ENCODE data around the gene USB1. TPM values are rescaled to one million over a fixed set of nuclear protein-coding genes. Genes with fewer than 3 reads are reported as not detected.

The USB1 gene
- polyA plus RNA-seq, 4 donors = 19.9 to 26.5 (median 24.0) TPM

GRCh38 chr16:58053682-58054005 lies 52.4 kb downstream of the USB1 start:
- Histone ChIP-seq H3K36me3 (ENCODE audit: control insufficient read depth in 3 of 3, insufficient read depth in 2 of 3, low read depth in 1 of 3, low read length in 3 of 3) (no peaks in the 10 kb centered on the region), H3K27ac (ENCODE audit: low read depth in 1 of 3, low read length in 2 of 3) (no peak overlapping the region), H3K4me3 (ENCODE audit: low read depth in 1 of 3, low read length in 3 of 3) (no peak overlapping the region), H3K9me3 (ENCODE audit: control insufficient read depth in 2 of 2, insufficient read depth in 1 of 2, low read depth in 1 of 2, low read length in 1 of 2) (no peaks in the 10 kb centered on the region), H3K4me1 (ENCODE audit: control insufficient read depth in 3 of 3, insufficient read depth in 2 of 3, low read depth in 1 of 3, low read length in 2 of 3) (no peaks in the 10 kb centered on the region), H3K27me3 (ENCODE audit: control insufficient read depth in 3 of 3, insufficient read depth in 3 of 3, low read length in 3 of 3) (no peaks in the 10 kb centered on the region)
- FAIRE-seq (no peak), DNase-seq (no peak)
- 90 to 92% (median 92%) methylated on average over 5 of the region's 5 CpGs for WGBS, 3 donors

- Histone ChIP-seq H3K27me3 (ENCODE audit: control insufficient read depth in 3 of 3, insufficient read depth in 3 of 3, low read length in 3 of 3) (no peaks in the 10 kb centered on the region), H3K9me3 (ENCODE audit: control insufficient read depth in 2 of 2, insufficient read depth in 1 of 2, low read depth in 1 of 2, low read length in 1 of 2) (no peaks in the 10 kb centered on the region), H3K27ac (ENCODE audit: low read depth in 1 of 3, low read length in 2 of 3) (no peak overlapping the region), H3K4me1 (ENCODE audit: control insufficient read depth in 3 of 3, insufficient read depth in 2 of 3, low read depth in 1 of 3, low read length in 2 of 3) (no peaks in the 10 kb centered on the region), H3K36me3 (ENCODE audit: control insufficient read depth in 3 of 3, insufficient read depth in 2 of 3, low read depth in 1 of 3, low read length in 3 of 3) (no peaks in the 10 kb centered on the region), H3K4me3 (ENCODE audit: low read depth in 1 of 3, low read length in 3 of 3) (no peak overlapping the region)
- WGBS, 3 donors = 64 to 82% (median 71%) methylated on average over 10 of the region's 10 CpGs
- FAIRE-seq = no peak
- DNase-seq = no peak
Observed at GRCh38 chr16:58054289-58054688, 53.1 kb downstream of the USB1 start.

GRCh38 chr16:58056580-58056979 lies 55.4 kb downstream of the USB1 start:
- H3K4me3 ChIP-seq (ENCODE audit: low read depth in 1 of 3, low read length in 3 of 3) = no peak overlapping the region
- FAIRE-seq (no peak), DNase-seq (no peak)
- WGBS, 3 donors = 76 to 77% (median 76%) methylated on average over 5 of the region's 5 CpGs
- H3K27me3 ChIP-seq (ENCODE audit: control insufficient read depth in 3 of 3, insufficient read depth in 3 of 3, low read length in 3 of 3) = no peaks in the 10 kb centered on the region
- no peaks in the 10 kb centered on the region for H3K9me3 ChIP-seq (ENCODE audit: control insufficient read depth in 2 of 2, insufficient read depth in 1 of 2, low read depth in 1 of 2, low read length in 1 of 2)
- no peaks in the 10 kb centered on the region for H3K4me1 ChIP-seq (ENCODE audit: control insufficient read depth in 3 of 3, insufficient read depth in 2 of 3, low read depth in 1 of 3, low read length in 2 of 3)
- no peaks in the 10 kb centered on the region for H3K36me3 ChIP-seq (ENCODE audit: control insufficient read depth in 3 of 3, insufficient read depth in 2 of 3, low read depth in 1 of 3, low read length in 3 of 3)
- no peak overlapping the region for H3K27ac ChIP-seq (ENCODE audit: low read depth in 1 of 3, low read length in 2 of 3)

- no peaks in the 10 kb centered on the region for H3K36me3 ChIP-seq (ENCODE audit: control insufficient read depth in 3 of 3, insufficient read depth in 2 of 3, low read depth in 1 of 3, low read length in 3 of 3)
- H3K27ac ChIP-seq (ENCODE audit: low read depth in 1 of 3, low read length in 2 of 3) = no peak overlapping the region
- no peaks in the 10 kb centered on the region for H3K9me3 ChIP-seq (ENCODE audit: control insufficient read depth in 2 of 2, insufficient read depth in 1 of 2, low read depth in 1 of 2, low read length in 1 of 2)
- no peak for FAIRE-seq
- H3K27me3 ChIP-seq (ENCODE audit: control insufficient read depth in 3 of 3, insufficient read depth in 3 of 3, low read length in 3 of 3) = no peaks in the 10 kb centered on the region
- H3K4me3 ChIP-seq (ENCODE audit: low read depth in 1 of 3, low read length in 3 of 3) = no peak overlapping the region
- no peaks in the 10 kb centered on the region for H3K4me1 ChIP-seq (ENCODE audit: control insufficient read depth in 3 of 3, insufficient read depth in 2 of 3, low read depth in 1 of 3, low read length in 2 of 3)
- DNase-seq = no peak
- WGBS, 3 donors = 63 to 70% (median 64%) methylated on average over 5 of the region's 5 CpGs
Observed at GRCh38 chr16:58057121-58057520, 55.9 kb downstream of the USB1 start.

GRCh38 chr16:58057784-58058183 lies 56.6 kb downstream of the USB1 start:
- DNase-seq = no peak
- WGBS, 3 donors = 65 to 77% (median 66%) methylated on average over 3 of the region's 3 CpGs
- Histone ChIP-seq H3K27ac (ENCODE audit: low read depth in 1 of 3, low read length in 2 of 3) (no peak overlapping the region), H3K9me3 (ENCODE audit: control insufficient read depth in 2 of 2, insufficient read depth in 1 of 2, low read depth in 1 of 2, low read length in 1 of 2) (no peaks in the 10 kb centered on the region), H3K36me3 (ENCODE audit: control insufficient read depth in 3 of 3, insufficient read depth in 2 of 3, low read depth in 1 of 3, low read length in 3 of 3) (no peaks in the 10 kb centered on the region), H3K4me1 (ENCODE audit: control insufficient read depth in 3 of 3, insufficient read depth in 2 of 3, low read depth in 1 of 3, low read length in 2 of 3) (no peaks in the 10 kb centered on the region), H3K4me3 (ENCODE audit: low read depth in 1 of 3, low read length in 3 of 3) (no peak overlapping the region), H3K27me3 (ENCODE audit: control insufficient read depth in 3 of 3, insufficient read depth in 3 of 3, low read length in 3 of 3) (no peaks in the 10 kb centered on the region)
- no peak for FAIRE-seq

GRCh38 chr16:58062821-58063220 lies 61.6 kb downstream of the USB1 start:
- WGBS, 3 donors = 81 to 87% (median 82%) methylated on average over 4 of the region's 4 CpGs
- no peak for DNase-seq
- Histone ChIP-seq H3K9me3 (ENCODE audit: control insufficient read depth in 2 of 2, insufficient read depth in 1 of 2, low read depth in 1 of 2, low read length in 1 of 2) (no peaks in the 10 kb centered on the region), H3K4me1 (ENCODE audit: control insufficient read depth in 3 of 3, insufficient read depth in 2 of 3, low read depth in 1 of 3, low read length in 2 of 3) (no peaks in the 10 kb centered on the region), H3K27me3 (ENCODE audit: control insufficient read depth in 3 of 3, insufficient read depth in 3 of 3, low read length in 3 of 3) (no peaks in the 10 kb centered on the region), H3K4me3 (ENCODE audit: low read depth in 1 of 3, low read length in 3 of 3) (no peak overlapping the region), H3K27ac (ENCODE audit: low read depth in 1 of 3, low read length in 2 of 3) (no peak overlapping the region), H3K36me3 (ENCODE audit: control insufficient read depth in 3 of 3, insufficient read depth in 2 of 3, low read depth in 1 of 3, low read length in 3 of 3) (no peaks in the 10 kb centered on the region)
- FAIRE-seq = no peak

GRCh38 chr16:58063377-58064076 lies 62.3 kb downstream of the USB1 start:
- no peak for FAIRE-seq
- WGBS, 3 donors = 55 to 80% (median 65%) methylated on average over 8 of the region's 8 CpGs

GRCh38 chr16:58070585-58070984 lies 69.4 kb downstream of the USB1 start:
- no peaks in the 10 kb centered on the region for H3K9me3 ChIP-seq (ENCODE audit: control insufficient read depth in 2 of 2, insufficient read depth in 1 of 2, low read depth in 1 of 2, low read length in 1 of 2)
- H3K27ac ChIP-seq (ENCODE audit: low read depth in 1 of 3, low read length in 2 of 3) = no peak overlapping the region
- H3K4me1 ChIP-seq (ENCODE audit: control insufficient read depth in 3 of 3, insufficient read depth in 2 of 3, low read depth in 1 of 3, low read length in 2 of 3) = no peaks in the 10 kb centered on the region
- H3K36me3 ChIP-seq (ENCODE audit: control insufficient read depth in 3 of 3, insufficient read depth in 2 of 3, low read depth in 1 of 3, low read length in 3 of 3) = no peaks in the 10 kb centered on the region
- 95 to 100% (median 98%) methylated on average over 4 of the region's 4 CpGs for WGBS, 3 donors
- no peaks in the 10 kb centered on the region for H3K27me3 ChIP-seq (ENCODE audit: control insufficient read depth in 3 of 3, insufficient read depth in 3 of 3, low read length in 3 of 3)
- FAIRE-seq (no peak), DNase-seq (no peak)
- H3K4me3 ChIP-seq (ENCODE audit: low read depth in 1 of 3, low read length in 3 of 3) = no peak overlapping the region

More at GRCh38 chr16:58063377-58064076, 62.3 kb downstream of the USB1 start:
- DNase-seq = no peak
- Histone ChIP-seq H3K9me3 (ENCODE audit: control insufficient read depth in 2 of 2, insufficient read depth in 1 of 2, low read depth in 1 of 2, low read length in 1 of 2) (no peaks in the 10 kb centered on the region), H3K4me1 (ENCODE audit: control insufficient read depth in 3 of 3, insufficient read depth in 2 of 3, low read depth in 1 of 3, low read length in 2 of 3) (no peaks in the 10 kb centered on the region), H3K27ac (ENCODE audit: low read depth in 1 of 3, low read length in 2 of 3) (no peak overlapping the region), H3K27me3 (ENCODE audit: control insufficient read depth in 3 of 3, insufficient read depth in 3 of 3, low read length in 3 of 3) (no peaks in the 10 kb centered on the region), H3K36me3 (ENCODE audit: control insufficient read depth in 3 of 3, insufficient read depth in 2 of 3, low read depth in 1 of 3, low read length in 3 of 3) (no peaks in the 10 kb centered on the region), H3K4me3 (ENCODE audit: low read depth in 1 of 3, low read length in 3 of 3) (no peak overlapping the region)
